Esophagus mucosa (tissue), 1 donor: ENCODE data around the gene GNAZ. TPM values are rescaled to one million over a fixed set of nuclear protein-coding genes. Genes with fewer than 3 reads are reported as not detected.

ENCODE experiments used
- ATAC-seq: fragments of 200-7000 bp; cut with Tn5 transposase; one replicate; pipeline ENCODE4 v1.9.1; 2020
- total RNA-seq: library from RNA; stranded (reverse); gene quantifications from one replicate; pipeline ENCODE4 v1.2.4, GENCODE V29; 2023
- donor health status: DM: yes; HTN: yes; CAD: no.

The GNAZ gene
- total RNA-seq, 1 donor from 2014 or later = 0.76 TPM

- no peak for ATAC-seq
Observed at GRCh38 chr22:23078462-23078787, 8.1 kb downstream of the GNAZ start.

DNA sequence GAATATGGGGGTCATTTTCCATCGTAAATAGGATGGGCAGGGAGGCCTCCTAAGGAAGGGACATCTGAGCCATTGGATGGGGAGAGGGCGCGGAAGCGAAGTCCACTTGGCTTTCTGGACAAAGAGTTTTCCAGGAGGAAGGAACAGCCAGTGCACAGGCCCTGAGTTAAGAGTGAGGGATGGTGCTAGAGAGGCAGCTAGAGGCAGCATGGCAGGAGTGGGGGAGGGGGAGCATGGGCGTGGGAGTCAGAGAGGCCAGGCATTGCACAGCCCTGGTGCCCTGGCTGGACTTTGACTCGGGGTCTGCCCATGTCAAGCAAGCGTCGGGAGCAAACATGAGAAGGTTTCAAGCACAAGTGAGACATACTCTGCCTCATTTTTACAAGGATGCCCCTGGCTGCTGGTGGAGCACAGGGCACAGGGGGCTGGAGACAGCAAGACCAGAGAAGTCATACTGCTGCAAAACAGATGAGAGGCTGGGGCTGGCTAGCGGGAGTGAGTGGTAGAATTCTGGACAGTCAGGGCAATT, 9.0 kb downstream of the GNAZ start:
- no peak for ATAC-seq

DNA sequence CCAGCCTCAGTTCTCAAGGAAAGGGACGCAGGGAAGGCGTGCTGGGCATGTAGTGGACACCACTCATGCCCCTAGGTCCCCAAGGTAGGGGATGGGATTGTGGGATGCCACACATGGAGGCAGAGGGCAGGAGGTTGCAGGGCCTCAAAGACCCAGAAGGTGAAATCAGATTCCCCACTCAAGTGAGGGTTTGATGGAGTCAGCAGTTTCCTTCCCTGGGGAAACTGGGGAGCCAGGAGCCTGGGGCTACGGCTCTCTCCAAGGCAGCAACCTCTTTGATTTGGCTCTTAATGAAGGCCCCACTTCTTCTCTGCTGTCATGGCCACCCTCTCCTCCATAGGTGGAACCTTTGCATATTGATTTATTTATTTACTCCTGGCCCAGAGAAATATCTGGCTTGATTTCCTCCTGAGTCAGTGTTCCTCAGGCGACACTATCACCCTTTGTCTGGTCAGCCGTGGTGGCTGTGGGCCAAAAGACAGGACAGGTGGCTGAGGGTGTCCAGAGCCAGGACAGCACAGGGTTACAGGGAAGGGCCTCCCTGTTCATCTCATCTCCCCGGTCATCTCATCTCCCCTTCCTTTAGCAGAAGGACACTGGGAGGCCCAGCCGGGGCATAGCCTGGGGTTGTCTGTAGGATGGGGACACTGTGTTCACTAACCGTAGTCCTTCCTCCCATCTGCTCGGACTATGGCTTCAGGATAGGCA, 9.6 kb downstream of the GNAZ start:
- ATAC-seq = no peak

- no peak for ATAC-seq
Observed at GRCh38 chr22:23080613-23081290, 10.4 kb downstream of the GNAZ start.

DNA sequence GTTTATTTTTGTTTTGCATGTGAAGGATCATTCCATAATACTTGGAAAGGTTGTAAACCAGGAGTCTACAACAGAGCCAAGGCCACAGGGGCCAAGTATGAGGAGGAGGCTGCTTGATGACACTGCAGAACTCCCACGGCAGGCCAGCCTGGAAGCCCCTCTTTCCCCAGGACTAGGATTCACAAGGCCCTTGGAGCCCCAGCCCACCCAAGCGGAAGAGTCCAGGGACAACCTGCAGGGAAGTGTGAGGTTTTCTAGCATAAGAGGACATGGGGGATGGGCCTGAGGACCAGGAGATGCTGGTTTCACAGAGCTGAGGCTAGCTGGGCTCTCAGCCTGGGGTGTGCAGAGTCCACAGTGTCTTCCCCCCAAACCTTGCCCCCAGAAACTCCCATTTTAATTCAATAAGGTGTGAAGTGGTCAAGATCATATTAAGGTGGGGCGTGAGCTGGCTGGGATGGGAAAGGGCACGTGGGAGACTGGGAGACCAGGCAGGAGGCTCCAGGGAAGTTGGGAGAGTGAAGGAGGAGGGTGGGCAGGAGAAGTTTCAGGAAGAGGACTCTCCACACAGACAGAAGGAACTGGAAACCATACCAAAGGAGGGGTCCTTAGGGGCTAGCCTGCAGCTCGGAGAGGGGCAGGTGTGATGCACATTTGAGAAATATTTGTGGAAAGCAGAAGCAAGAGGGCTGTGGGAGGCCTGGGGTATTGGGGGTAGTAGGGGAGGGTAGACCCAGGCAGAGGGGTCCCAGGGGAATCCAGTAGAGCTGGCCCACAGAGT, 12.4 kb downstream of the GNAZ start:
- no peak for ATAC-seq

- no peak for ATAC-seq
Observed at GRCh38 chr22:23083315-23084021, 13.1 kb downstream of the GNAZ start.

GRCh38 chr22:23084453-23085350, 14.4 kb downstream of the GNAZ start:
- no peak for ATAC-seq

GRCh38 chr22:23085351-23085671, 15.0 kb downstream of the GNAZ start:
- ATAC-seq = no peak

DNA sequence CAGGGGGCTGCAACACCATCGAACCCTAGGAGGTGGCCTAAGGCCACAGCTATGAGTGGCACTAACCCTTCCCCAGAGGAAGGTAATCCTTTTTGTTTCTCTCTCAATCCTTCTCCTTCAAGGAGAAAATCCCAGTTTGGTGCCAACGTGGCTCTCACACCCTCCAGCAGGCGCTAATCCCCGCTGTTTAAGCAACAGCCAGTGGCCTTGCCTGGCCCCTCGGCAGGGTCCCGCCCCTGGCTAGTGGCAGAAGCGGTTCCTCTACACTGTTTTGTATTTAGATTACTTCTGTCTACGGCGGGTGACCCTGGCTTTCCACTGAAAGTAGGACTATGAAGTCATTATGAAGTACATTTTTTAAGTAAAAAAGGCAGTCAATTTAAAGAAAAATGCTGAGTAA, 15.5 kb downstream of the GNAZ start:
- no peak for ATAC-seq

DNA sequence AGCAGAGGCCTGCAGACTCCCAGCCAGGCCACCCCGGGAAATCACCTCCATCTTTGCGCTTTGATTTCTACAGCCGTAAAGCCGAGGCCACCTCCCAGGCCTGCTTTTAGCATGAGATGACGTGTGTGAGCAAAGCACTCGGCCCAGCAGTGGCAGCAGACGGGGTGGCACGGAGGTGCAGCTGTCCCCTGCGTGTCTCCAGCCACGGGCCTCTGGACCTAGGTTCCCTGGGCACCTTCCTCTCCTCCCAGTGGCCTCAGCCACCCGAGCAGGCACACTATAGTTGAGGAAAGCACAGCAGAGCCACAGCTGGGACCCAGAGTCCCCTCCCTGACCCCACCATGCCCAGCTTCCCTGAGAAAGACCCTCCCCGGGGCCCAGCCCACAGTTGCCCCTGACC, 15.9 kb downstream of the GNAZ start:
- ATAC-seq = no peak

- ATAC-seq = no peak
Observed at GRCh38 chr22:23086787-23087186, 16.5 kb downstream of the GNAZ start.

- peak; percentile 34 for ATAC-seq
Observed at GRCh38 chr22:23088199-23088604, 17.9 kb downstream of the GNAZ start.

GRCh38 chr22:23089010-23089409, 18.7 kb downstream of the GNAZ start:
- ATAC-seq = no peak

GRCh38 chr22:23089633-23090456, 19.5 kb downstream of the GNAZ start:
- ATAC-seq = no peak

DNA sequence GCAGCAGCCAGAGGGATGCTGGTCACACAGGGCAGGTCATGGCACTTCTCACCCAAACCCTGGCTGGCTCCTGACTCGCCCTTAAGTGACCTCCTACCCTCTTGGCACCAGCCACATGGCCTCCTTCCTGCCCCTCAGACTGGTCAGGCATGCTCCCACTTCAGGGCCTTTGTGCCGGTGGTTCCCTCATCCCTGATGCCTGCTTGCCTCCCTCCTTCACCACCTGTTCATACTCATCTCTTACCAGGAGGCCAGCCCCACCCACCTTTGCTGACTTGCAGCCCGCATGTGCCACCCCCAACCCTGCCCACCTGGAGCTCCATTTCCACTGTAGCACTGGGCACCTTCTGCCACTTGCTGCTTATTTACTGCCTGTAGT, 20.1 kb downstream of the GNAZ start:
- no peak for ATAC-seq

DNA sequence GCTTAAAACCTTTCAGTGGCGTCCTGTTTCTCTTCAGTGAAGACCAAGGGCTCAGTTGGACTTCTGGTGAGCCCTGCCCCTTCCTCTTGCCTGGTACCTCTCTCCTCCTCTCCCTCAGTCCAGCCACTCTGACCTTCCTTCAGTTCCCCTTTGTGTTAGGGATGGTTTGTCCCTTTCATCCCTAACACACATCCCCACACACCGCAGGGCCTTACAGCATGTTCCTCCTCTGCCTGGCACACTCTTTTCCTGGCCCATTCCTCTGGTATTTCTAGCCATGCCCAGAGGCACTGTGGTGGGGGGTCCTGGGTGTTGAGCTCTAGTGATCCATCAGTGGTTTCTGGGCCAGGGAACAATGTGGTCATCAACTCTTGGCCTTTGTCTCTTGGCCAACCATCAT, 21.4 kb downstream of the GNAZ start:
- no peak for ATAC-seq

DNA sequence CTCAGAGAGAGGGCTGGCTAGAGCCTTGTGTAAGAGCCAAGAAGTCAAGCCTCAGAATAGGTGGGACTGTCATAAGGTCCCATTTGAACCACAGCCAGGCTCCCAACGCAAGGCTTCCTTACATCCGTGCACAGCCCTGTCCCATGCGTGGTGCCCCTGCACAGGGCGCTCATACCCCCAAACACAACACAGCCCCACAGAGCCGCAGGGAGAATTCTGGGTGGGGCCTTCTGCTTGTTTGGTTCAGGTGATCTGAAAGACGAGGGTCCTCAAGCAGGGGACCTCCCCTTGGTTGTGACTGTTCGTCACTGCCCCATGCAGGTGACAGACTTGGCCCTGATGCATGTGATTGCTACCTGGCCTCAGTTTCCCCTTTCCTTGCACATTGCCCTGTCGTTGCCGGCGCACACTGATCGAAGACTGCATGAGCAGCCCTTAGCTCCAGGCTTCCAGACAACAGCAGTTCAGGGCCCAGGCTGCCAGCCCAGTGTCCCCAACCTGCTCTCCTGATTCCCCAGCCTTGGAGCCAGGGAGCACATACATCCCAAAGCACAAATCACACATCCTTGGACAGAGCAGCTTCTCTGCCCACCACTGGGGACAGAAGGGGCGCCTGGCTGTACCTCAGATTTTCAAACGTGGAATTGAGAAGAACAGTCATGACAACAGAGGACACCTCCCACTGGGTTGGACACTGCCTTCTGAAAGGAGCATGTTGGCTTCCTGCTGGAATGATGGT, 22.1 kb downstream of the GNAZ start:
- no peak for ATAC-seq

GRCh38 chr22:23093051-23093788, 22.9 kb downstream of the GNAZ start:
- no peak for ATAC-seq

- no peak for ATAC-seq
Observed at GRCh38 chr22:23094260-23094659, 23.9 kb downstream of the GNAZ start.
